Brain microvascular endothelial cell (primary cell): ENCODE measurements around the gene ADK.

ENCODE experiments used
- DNase-seq: peaks from one replicate; pipeline ENCODE4 v3.0.0-alpha.2; 2020
- H3K27ac ChIP-seq: fragments of 250-450 bp; sonication (Bioruptor Pico); 2 replicates; pipeline ENCODE4 v1.5.1; 2020; ENCODE audit warnings: mild to moderate bottlenecking, moderate library complexity
- H3K27me3 ChIP-seq: fragments of 250-450 bp; sonication (Bioruptor Pico); replicated peaks from 2 replicates; pipeline ENCODE4 v1.5.1; 2020; ENCODE audit warnings: mild to moderate bottlenecking
- H3K36me3 ChIP-seq: fragments of 250-450 bp; sonication (Bioruptor Pico); replicated peaks from 2 replicates; pipeline ENCODE4 v1.5.1; 2020; ENCODE audit warnings: mild to moderate bottlenecking
- H3K4me3 ChIP-seq: 2 replicates; pipeline ENCODE4 v1.5.1; 2011; ENCODE audit warnings: low read depth, mild to moderate bottlenecking, control low read depth, low read length, moderate library complexity
- in situ Hi-C: cut with HindIII; loops from 2 replicates; pipeline ENCODE4 v1.10.0; 2017; ENCODE audit warnings: low sequenced_read_pairs, low pct_ligation_motif_present
- TF ChIP-seq, protein P1 (sequence below): IDR thresholded peaks from 2 replicates; pipeline ENCODE4 v1.5.1; 2011; ENCODE audit warnings: low read depth, mild to moderate bottlenecking, moderate library complexity, low read length, control low read depth, inconsistent platforms; ENCODE audit errors: missing control alignments

ADK gene

GRCh38 chr10:74704629-74705357 lies 553.8 kb downstream of the ADK start:
- no peak for DNase-seq
- H3K27ac ChIP-seq: no peak overlapping the region
- H3K27me3 ChIP-seq: no peaks in the 10 kb centered on the region
- in situ Hi-C loops: no loop called here
- peaks cover 2% of the 10 kb centered on the region for H3K36me3 ChIP-seq
- TF ChIP-seq, protein P1, sequence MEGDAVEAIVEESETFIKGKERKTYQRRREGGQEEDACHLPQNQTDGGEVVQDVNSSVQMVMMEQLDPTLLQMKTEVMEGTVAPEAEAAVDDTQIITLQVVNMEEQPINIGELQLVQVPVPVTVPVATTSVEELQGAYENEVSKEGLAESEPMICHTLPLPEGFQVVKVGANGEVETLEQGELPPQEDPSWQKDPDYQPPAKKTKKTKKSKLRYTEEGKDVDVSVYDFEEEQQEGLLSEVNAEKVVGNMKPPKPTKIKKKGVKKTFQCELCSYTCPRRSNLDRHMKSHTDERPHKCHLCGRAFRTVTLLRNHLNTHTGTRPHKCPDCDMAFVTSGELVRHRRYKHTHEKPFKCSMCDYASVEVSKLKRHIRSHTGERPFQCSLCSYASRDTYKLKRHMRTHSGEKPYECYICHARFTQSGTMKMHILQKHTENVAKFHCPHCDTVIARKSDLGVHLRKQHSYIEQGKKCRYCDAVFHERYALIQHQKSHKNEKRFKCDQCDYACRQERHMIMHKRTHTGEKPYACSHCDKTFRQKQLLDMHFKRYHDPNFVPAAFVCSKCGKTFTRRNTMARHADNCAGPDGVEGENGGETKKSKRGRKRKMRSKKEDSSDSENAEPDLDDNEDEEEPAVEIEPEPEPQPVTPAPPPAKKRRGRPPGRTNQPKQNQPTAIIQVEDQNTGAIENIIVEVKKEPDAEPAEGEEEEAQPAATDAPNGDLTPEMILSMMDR: no peak
- no peak overlapping the region for H3K4me3 ChIP-seq

DNA sequence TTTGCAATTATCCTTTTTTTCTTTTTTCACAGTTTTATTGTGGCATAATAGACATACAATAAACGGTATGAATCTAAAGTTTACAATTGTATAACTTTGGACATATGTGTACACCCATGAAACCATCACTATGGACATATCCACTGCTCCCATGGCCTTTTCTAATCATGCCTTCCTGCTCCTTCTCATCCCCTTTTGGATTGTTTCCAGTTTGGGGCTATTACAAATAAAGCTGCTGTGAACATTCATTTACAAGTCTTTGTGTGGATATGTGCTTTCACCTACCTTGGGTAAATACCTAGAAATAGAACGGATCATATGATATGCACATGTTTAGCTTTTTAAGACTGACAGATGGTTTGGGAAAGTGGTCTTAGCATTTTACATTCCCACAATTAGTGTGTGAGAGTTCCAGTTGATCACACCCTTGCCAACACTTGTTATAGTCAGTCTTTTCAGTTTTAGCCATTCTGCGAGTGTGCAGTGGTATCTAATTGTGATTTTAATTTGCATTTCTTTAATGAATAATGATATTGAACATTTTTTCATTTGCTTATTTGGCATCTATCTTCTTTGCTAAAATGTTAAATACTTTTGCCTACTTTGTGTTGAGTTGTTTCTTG lies 554.4 kb downstream of the ADK start:
- in situ Hi-C loops: no loop called here
- no peak for DNase-seq
- no peaks in the 10 kb centered on the region for H3K27me3 ChIP-seq
- TF ChIP-seq, protein P1: no peak
- no peak overlapping the region for H3K4me3 ChIP-seq
- no peak overlapping the region for H3K27ac ChIP-seq
- H3K36me3 ChIP-seq: peaks cover 2% of the 10 kb centered on the region

GRCh38 chr10:74706966-74707365 lies 555.9 kb downstream of the ADK start:
- Histone ChIP-seq H3K27ac (no peak overlapping the region), H3K36me3 (peaks cover 2% of the 10 kb centered on the region), H3K27me3 (no peaks in the 10 kb centered on the region), H3K4me3 (no peak overlapping the region)
- in situ Hi-C loops: no loop called here
- TF ChIP-seq, protein P1: no peak
- no peak for DNase-seq

- Histone ChIP-seq H3K36me3 (no peaks in the 10 kb centered on the region), H3K27ac (no peak overlapping the region), H3K4me3 (no peak overlapping the region), H3K27me3 (no peaks in the 10 kb centered on the region)
- no peak for DNase-seq
- in situ Hi-C loops: no loop called here
- TF ChIP-seq, protein P1: no peak
Observed at GRCh38 chr10:74708246-74708645, 557.2 kb downstream of the ADK start.

- in situ Hi-C loops: no loop called here
- no peak for DNase-seq
- Histone ChIP-seq H3K4me3 (no peak overlapping the region), H3K27ac (no peak overlapping the region), H3K27me3 (no peaks in the 10 kb centered on the region), H3K36me3 (no peaks in the 10 kb centered on the region)
- TF ChIP-seq, protein P1: no peak
Observed at GRCh38 chr10:74718208-74718607, 567.2 kb downstream of the ADK start.

GRCh38 chr10:74728225-74728624 lies 577.2 kb downstream of the ADK start:
- Histone ChIP-seq H3K4me3 (no peak overlapping the region), H3K27me3 (no peaks in the 10 kb centered on the region), H3K36me3 (no peaks in the 10 kb centered on the region), H3K27ac (no peak overlapping the region)
- no peak for DNase-seq
- TF ChIP-seq, protein P1: no peak
- in situ Hi-C loops: no loop called here
